Rectal smooth muscle tissue (tissue), 1 donor: Measurements from ENCODE around the gene SLC25A12.
"Not testable (repeated sequence)": the region's sequence is repeated elsewhere in the genome, so short reads cannot be mapped to it uniquely, and the experiment has no call there.

Source experiments
- H3K27ac ChIP-seq: one replicate; pipeline ENCODE4 v1.7.0; 2013; ENCODE audit warnings: low read depth, low read length, inconsistent platforms
- H3K27me3 ChIP-seq: one replicate; pipeline ENCODE4 v1.7.0; 2013; ENCODE audit warnings: low read length; ENCODE audit not compliant: control insufficient read depth, insufficient read depth
- H3K36me3 ChIP-seq: one replicate; pipeline ENCODE4 v1.7.0; 2013; ENCODE audit warnings: low read length; ENCODE audit not compliant: control insufficient read depth, insufficient read depth
- H3K4me1 ChIP-seq: one replicate; pipeline ENCODE4 v1.7.0; 2013; ENCODE audit warnings: low read length; ENCODE audit not compliant: control insufficient read depth, insufficient read depth
- H3K4me3 ChIP-seq: one replicate; pipeline ENCODE4 v1.7.0; 2013; ENCODE audit warnings: low read length
- H3K9ac ChIP-seq: one replicate; pipeline ENCODE4 v1.7.0; 2013; ENCODE audit warnings: low read length

Gene SLC25A12

DNA sequence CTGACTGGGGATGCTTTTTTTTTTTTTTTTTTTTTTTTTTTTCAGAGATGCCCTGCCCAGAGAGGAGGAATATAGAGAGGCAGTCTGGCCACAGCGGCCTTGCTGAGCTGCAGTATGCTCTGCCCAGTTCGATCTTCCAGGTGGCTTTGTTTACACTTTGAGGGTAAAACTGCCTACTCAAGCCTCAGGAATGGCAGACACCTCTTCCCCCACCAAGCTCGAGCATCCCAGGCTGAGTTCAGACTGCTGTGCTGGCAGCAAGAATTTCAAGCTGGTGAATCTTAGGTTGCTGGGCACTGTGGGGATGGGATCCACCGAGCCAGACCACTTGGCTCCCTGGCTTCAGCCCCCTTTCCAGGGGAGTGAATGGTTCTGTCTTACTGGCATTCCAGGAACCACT lies 132.9 kb downstream of the SLC25A12 start:
- not testable (repeated sequence) for H3K27me3 ChIP-seq, H3K36me3 ChIP-seq, H3K9ac ChIP-seq, H3K27ac ChIP-seq, H3K4me3 ChIP-seq, H3K4me1 ChIP-seq

DNA sequence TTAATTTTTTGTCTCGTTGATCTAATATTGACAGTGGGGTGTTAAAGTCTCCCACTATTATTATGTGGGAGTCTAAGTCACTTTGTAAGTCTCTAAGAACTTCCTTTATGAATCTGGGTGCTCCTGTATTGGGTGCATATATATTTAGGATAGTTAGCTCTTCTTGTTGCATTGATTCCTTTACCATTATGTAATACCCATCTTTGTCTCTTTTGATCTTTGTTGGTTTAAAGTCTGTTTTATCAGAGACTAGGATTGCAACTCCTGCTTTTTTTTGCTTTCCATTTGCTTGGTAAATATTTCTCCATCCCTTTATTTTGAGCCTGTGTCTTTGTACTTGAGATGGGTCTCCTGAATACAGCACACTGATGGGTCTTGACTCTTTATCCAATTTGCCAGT lies 135.3 kb downstream of the SLC25A12 start:
- not testable (repeated sequence) for H3K9ac ChIP-seq, H3K4me1 ChIP-seq, H3K36me3 ChIP-seq, H3K27me3 ChIP-seq, H3K4me3 ChIP-seq, H3K27ac ChIP-seq

DNA sequence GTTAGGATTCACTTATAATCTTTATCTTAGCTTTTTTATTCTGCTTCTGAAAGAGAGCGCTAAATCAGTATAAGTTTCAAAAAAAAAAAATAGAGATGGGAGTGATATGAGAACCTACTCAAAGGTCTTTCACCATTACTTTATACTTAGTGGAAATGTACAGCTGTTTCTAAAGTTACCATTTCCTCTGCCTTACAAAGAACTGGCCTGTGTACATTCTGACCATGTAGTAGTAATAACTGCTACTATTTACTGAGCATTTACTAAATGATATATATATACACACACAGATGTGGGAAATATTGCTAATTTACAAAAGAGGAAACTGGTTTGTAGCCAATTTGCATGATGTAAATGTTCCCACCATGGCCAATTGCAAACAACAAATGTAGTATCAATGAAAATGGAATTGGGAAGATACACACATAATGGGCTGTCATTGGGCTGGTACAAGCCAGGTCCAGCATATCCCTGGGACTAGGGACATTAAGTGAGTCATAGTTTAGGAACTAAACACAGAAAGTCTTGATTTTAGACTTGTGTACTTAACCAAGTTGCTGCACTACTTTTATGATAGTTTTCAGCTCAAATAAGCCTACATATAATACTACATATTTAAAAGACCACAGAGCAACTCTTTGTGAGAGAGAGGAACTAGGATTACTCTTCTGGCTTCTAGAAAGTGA lies 139.6 kb downstream of the SLC25A12 start:
- no peak overlapping the region for H3K27ac ChIP-seq
- H3K36me3 ChIP-seq, result peaks cover 4% of the 10 kb centered on the region

DNA sequence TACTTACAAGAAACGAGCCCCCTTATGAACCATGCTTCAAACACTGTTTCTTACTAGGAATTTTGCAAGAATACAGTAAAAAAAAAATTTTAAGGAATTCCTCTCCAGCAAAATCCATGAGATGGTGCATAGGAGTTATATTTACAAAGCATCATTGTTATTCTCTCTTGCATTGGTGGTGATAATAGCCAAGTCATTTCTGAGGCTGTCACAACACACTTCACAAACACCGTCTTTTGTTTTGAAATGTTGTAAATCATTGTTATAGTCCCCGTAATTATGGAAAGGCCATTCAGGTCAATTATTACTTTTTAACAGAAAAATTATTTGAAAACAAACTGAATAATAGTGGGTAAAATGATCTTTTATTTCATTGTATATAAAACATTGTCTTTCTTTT lies 146.7 kb downstream of the SLC25A12 start:
- Histone ChIP-seq H3K4me3 (no peak overlapping the region), H3K27ac (no peak overlapping the region), H3K4me1 (no peaks in the 10 kb centered on the region), H3K36me3 (peaks cover 8% of the 10 kb centered on the region), H3K9ac (no peak overlapping the region), H3K27me3 (no peaks in the 10 kb centered on the region)

More for the DNA sequence above, 139.6 kb downstream of the SLC25A12 start:
- Histone ChIP-seq H3K4me3 (no peak overlapping the region), H3K9ac (no peak overlapping the region), H3K27me3 (no peaks in the 10 kb centered on the region), H3K4me1 (no peaks in the 10 kb centered on the region)

DNA sequence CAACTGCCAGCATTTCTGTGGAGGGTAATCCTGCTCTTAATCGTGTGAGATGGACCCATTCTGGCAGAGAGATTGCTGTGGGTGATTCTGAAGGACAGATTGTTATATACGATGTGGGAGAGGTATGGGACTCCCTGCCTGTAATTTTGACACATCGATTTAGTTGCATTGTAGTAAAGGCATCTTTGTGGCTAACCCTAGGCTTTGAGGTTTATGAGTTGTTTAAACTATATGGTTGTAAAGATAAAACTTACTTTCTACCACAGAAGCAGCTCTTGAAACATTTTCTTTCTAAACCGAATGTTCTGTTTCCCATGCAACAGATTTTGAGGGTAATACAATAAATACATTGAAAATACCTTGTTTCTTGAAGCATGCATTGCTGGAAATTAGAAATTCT lies 148.2 kb downstream of the SLC25A12 start:
- Histone ChIP-seq H3K27me3 (no peaks in the 10 kb centered on the region), H3K9ac (no peak overlapping the region), H3K36me3 (peaks cover 8% of the 10 kb centered on the region), H3K4me3 (no peak overlapping the region), H3K4me1 (no peaks in the 10 kb centered on the region), H3K27ac (no peak overlapping the region)

DNA sequence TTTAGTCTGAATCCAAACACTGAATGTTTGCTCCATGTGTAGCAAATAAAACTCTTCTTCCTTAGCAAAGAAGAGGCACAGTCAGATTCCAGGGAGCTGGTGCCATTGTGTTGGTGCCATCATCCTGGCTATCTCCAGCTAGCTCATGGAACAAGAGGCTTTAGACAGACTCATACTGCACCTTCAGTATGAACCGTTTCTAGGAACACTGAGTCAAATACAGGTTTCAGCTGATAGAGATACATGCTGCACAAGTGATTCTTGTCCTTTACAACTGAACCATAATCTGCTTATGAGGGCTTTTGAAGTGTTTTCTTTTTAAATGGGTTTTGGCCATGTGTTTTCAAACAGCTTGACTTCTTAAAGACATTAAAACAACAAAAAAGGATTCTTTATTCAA lies 148.9 kb downstream of the SLC25A12 start:
- Histone ChIP-seq H3K9ac (no peak overlapping the region), H3K4me3 (no peak overlapping the region), H3K36me3 (peaks cover 8% of the 10 kb centered on the region), H3K4me1 (no peaks in the 10 kb centered on the region), H3K27me3 (no peaks in the 10 kb centered on the region), H3K27ac (no peak overlapping the region)

DNA sequence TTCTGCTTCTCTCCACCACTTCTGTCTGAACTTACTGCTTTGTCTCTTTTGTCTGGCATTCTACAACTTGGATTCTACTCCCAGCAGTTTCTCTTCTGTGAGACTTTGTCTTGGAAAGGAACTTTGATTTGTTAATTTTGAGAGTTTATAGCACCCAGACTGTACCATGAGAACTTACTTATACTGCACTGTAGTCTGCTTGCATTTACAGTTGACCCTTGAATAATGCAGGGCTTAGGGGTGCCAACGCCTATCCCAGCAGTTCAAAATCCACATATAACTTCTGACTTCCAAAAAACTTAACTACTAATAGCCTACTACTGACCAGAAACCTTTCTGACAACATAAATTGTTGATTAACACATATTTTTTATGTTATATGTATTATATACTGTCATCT lies 151.3 kb downstream of the SLC25A12 start:
- H3K4me3 ChIP-seq, result no peak overlapping the region
- H3K36me3 ChIP-seq, result peaks cover 5% of the 10 kb centered on the region
- no peaks in the 10 kb centered on the region for H3K4me1 ChIP-seq

DNA sequence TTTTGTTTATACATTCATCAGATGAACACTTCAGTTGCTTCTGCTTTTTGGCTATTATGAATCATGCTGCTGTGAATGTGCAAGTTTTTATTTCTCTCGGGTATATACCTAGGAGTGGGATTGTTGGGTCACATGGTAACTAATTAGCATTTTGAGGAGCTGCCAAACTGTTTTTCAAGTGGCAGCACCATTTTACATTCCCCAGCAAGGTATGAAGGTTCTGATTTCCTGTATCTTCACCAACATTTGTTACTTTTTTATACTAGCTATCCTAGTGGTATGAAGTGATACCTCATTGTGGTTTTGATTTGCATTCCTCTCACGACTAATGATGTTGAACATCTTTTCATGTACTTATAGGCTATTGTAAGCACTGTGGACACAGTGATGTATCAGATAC lies 152.9 kb downstream of the SLC25A12 start:
- H3K9ac ChIP-seq, result no peak overlapping the region
- no peak overlapping the region for H3K4me3 ChIP-seq
- H3K4me1 ChIP-seq, result no peaks in the 10 kb centered on the region
- H3K27me3 ChIP-seq, result no peaks in the 10 kb centered on the region
- H3K27ac ChIP-seq, result no peak overlapping the region
- peaks cover 5% of the 10 kb centered on the region for H3K36me3 ChIP-seq

More for the DNA sequence above, 151.3 kb downstream of the SLC25A12 start:
- H3K27me3 ChIP-seq, result no peaks in the 10 kb centered on the region
- H3K27ac ChIP-seq, result no peak overlapping the region
- no peak overlapping the region for H3K9ac ChIP-seq

DNA sequence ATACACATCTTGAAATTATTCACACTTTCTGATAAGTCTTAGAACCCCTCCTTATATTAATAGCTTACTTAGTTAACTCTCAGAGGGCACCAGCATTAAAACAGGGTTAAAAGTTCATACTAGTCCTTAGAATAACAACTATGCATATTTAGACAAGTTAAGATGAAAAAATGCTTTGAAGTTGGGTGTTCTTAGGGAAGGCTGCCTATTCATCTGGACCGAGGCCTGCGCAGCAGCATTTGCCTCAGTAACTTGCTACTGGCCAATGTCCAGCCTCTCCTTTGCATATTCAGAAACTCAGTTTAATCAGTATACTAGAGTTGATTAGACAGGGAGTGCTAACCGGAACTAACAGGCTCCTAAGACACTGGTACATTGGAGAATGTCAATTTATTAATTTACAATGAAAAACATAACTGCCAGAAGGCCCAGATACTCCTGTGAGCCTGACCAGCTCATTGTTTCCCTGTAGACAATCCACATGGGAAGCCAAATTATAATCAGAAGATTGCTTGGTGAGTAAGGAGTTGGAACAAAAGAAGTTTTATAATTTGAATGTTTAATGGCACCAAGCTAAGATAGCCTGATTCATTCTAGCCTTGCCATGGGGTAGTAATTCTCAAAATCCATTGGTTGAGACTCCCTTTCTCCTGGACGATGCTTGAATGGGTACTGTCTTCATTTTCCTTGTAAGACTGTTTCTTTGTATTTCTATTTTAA lies 157.9 kb downstream of the SLC25A12 start:
- peaks cover 4% of the 10 kb centered on the region for H3K36me3 ChIP-seq
- no peak overlapping the region for H3K9ac ChIP-seq
- no peak overlapping the region for H3K27ac ChIP-seq
- H3K4me3 ChIP-seq, result no peak overlapping the region
- H3K4me1 ChIP-seq, result no peaks in the 10 kb centered on the region
- no peaks in the 10 kb centered on the region for H3K27me3 ChIP-seq
